PFSK-1 (cell line): ENCODE measurements around the gene ZNF396.

Experiments used
- POLR2AphosphoS5 ChIP-seq: IDR thresholded peaks from 2 replicates; pipeline ENCODE4 v1.6.1; 2012; ENCODE audit warnings: low read depth, mild to moderate bottlenecking, control low read depth, low read length, moderate library complexity
- SIN3A ChIP-seq: IDR thresholded peaks from 2 replicates; pipeline ENCODE4 v1.6.1; 2012; ENCODE audit warnings: mild to moderate bottlenecking, low read length, moderate library complexity, borderline replicate concordance; ENCODE audit not compliant: insufficient read depth

- TF ChIP-seq POLR2AphosphoS5 (no peak), SIN3A (no peak)
Observed at GRCh38 chr18:35407871-35408481, 30.8 kb upstream of the ZNF396 start.
